Ovary (tissue), 9 donors: Measurements from ENCODE around the gene ACSF2. TPM values are rescaled to one million over a fixed set of nuclear protein-coding genes. Genes with fewer than 3 reads are reported as not detected.
"Not testable (repeated sequence)": the region's sequence is repeated elsewhere in the genome, so short reads cannot be mapped to it uniquely, and the experiment has no call there.

Experiments
- DNase-seq, 5 donors: peaks; one replicate each; pipeline ENCODE4 v3.0.0-alpha.2; 2019 to 2020
- H3K27ac ChIP-seq, 2 donors: fragments of 200-600 bp; one replicate each; pipeline versions ENCODE4 v1.5.1 to v1.8.0; 2019 to 2022
- H3K27me3 ChIP-seq: fragments of 200-600 bp; one replicate; pipeline ENCODE4 v1.8.0; 2022
- H3K36me3 ChIP-seq: fragments of 200-600 bp; sonication (generic); one replicate; pipeline ENCODE4 v1.5.1; 2019
- H3K4me1 ChIP-seq: one replicate; pipeline ENCODE4 v1.8.1; 2013; ENCODE audit warnings: mild to moderate bottlenecking, moderate library complexity; ENCODE audit not compliant: insufficient read depth
- H3K4me3 ChIP-seq: fragments of 200-600 bp; sonication (generic); one replicate; pipeline ENCODE4 v1.5.1; 2017
- H3K9me3 ChIP-seq, 2 donors: fragments of 200-600 bp in 1 of 2; sonication (generic) in 1 of 2; one replicate each; pipeline versions ENCODE4 v1.5.1 to v1.8.1; 2013 to 2019; ENCODE audit warnings: mild to moderate bottlenecking in 1 of 2, moderate library complexity in 1 of 2
- EP300 ChIP-seq: sonication (generic); formaldehyde crosslinking; IDR thresholded peaks from one replicate; pipeline ENCODE4 v1.6.1; 2017; ENCODE audit warnings: antibody characterized with exemption
- POLR2A ChIP-seq: fragments of 450-650 bp; IDR thresholded peaks from one replicate; pipeline ENCODE4 v1.6.1; 2017; ENCODE audit warnings: antibody characterized with exemption, mild to moderate bottlenecking, moderate library complexity
- WGBS, 3 donors: extraction: QIAGEN DNeasy Blood & Tissue Kit in 1 of 3; methylation state at CpG; one replicate each; pipeline versions ENCODE4 v1.1.5 to v1.1.7; 2013 to 2017; 5-methylcytosine and 5-hydroxymethylcytosine counted together
- intact Hi-C, 4 donors: fragments of 100-400 bp; cut with DNase I; formaldehyde crosslinking; loops; one replicate each; pipeline versions ENCODE4 v1.11.0 to v1.15.1; 2022 to 2023
- polyA plus RNA-seq, 2 donors: library from polyadenylated mRNA; stranded (reverse); fragments of 200-250 nt in 1 of 2; fragments of 350-450 nt in 1 of 2; fragmentation: Illumina TruSeq in 1 of 2; extraction: RNeasy Lipid Tissue Mini Kit (QIAGEN cat#74804) in 1 of 2; gene quantifications; one replicate each; pipeline ENCODE4 v1.2.3, GENCODE V29; 2013 to 2014
- total RNA-seq, 7 donors: library from RNA; depleted of rRNA in 2 of 7; stranded (reverse); fragments of >200 nt in 2 of 7; fragmentation: NEBNext Ultra II Directional in 3 of 7; extraction: Animal tissue kit (Norgen Biotek cat#: 25700) in 3 of 7; gene quantifications; one replicate each; pipeline versions ENCODE4 v1.1.0 to v1.2.4, GENCODE V29; 2016 to 2023
- TF ChIP-seq, protein P1 (sequence below), 3 donors: fragments of 450-650 bp in 2 of 3; fragments of 200-600 bp in 1 of 3; IDR thresholded peaks; one replicate each; pipeline versions ENCODE4 v1.5.1 to v1.8.0; 2016 to 2022; ENCODE audit warnings: antibody characterized with exemption in 3 of 3, mild to moderate bottlenecking in 1 of 3
- donor health status: DM: no; HTN: no; CAD: no; lungs with moderate emphysema.
- donor health status: DM: no; HTN: no; CAD: no.
- donor health status: Bipolar disorder and iron deficiency.
- donor health status: DM: yes; HTN: yes; CAD: no.
- donor health status: DM: no; HTN: no; CAD: no.
- donor health status: DM: yes; HTN: yes; CAD: no.

The ACSF2 gene
- total and polyA plus RNA-seq, 9 donors = 26.7 to 86.0 (median 49.5) TPM

DNA sequence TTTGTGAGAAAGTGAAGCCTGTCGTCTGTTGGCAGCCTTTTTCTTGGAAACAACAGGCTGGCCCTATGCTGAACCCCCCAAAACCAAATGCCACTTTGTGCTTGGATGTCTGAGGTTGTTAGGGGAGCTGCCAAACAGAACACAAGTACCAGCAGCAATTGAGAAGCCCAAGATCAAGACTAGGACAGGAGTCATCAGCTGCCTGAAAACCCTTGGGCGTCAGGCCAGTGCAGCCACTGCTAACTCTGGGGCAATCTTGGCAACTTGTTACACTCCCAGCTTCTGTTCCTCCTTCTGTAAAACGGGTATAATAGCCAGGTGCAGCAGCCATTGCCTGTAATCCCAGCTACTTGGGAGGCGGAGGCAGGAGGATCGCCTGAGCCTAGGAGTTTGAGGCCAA, 19.4 kb upstream of the ACSF2 start:
- no peak for DNase-seq
- 67 to 73% (median 70%) methylated on average over 5 of the region's 5 CpGs for WGBS, 3 donors
- intact Hi-C loops = no loop called here
- Histone ChIP-seq H3K36me3 (no peaks in the 10 kb centered on the region), H3K4me1 (no peaks in the 10 kb centered on the region), H3K4me3 (no peak overlapping the region), H3K27ac (no peak overlapping the region), H3K9me3 (no peaks in the 10 kb centered on the region), H3K27me3 (no peaks in the 10 kb centered on the region)
- TF ChIP-seq EP300 (no peak), POLR2A (no peak)
- TF ChIP-seq, protein P1, sequence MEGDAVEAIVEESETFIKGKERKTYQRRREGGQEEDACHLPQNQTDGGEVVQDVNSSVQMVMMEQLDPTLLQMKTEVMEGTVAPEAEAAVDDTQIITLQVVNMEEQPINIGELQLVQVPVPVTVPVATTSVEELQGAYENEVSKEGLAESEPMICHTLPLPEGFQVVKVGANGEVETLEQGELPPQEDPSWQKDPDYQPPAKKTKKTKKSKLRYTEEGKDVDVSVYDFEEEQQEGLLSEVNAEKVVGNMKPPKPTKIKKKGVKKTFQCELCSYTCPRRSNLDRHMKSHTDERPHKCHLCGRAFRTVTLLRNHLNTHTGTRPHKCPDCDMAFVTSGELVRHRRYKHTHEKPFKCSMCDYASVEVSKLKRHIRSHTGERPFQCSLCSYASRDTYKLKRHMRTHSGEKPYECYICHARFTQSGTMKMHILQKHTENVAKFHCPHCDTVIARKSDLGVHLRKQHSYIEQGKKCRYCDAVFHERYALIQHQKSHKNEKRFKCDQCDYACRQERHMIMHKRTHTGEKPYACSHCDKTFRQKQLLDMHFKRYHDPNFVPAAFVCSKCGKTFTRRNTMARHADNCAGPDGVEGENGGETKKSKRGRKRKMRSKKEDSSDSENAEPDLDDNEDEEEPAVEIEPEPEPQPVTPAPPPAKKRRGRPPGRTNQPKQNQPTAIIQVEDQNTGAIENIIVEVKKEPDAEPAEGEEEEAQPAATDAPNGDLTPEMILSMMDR (IDR thresholded peaks at IDR 0.05) = no peak

DNA sequence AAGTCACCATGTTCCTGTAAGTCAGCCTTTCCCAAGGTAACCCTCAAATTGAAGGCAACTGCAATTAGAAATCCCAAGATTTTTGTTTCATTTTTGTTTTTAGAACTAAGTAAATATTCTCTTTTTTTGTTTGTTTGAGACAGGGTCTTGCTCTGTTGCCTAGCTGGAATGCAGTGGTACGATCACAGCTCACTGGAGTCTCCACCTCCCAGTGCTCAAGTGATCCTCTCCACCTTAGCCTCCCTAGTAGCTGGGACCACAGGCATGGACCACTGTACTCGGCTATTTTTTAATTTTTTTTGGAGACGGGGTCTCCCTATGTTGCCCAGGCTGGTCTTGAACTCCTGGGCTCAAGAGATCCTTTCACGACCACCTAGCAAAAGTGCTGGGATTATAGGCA, 18.1 kb upstream of the ACSF2 start:
- Histone ChIP-seq H3K9me3 (no peaks in the 10 kb centered on the region), H3K27ac (no peak overlapping the region), H3K4me3 (no peak overlapping the region), H3K36me3 (no peaks in the 10 kb centered on the region), H3K27me3 (no peaks in the 10 kb centered on the region), H3K4me1 (no peaks in the 10 kb centered on the region)
- TF ChIP-seq, protein P1 (IDR thresholded peaks at IDR 0.05) = no peak
- no peak for TF ChIP-seq EP300
- TF ChIP-seq POLR2A = no peak
- intact Hi-C loops = no loop called here
- WGBS, 3 donors = 58 to 75% (median 73%) methylated on average over 4 of the region's 4 CpGs
- no peak for DNase-seq

DNA sequence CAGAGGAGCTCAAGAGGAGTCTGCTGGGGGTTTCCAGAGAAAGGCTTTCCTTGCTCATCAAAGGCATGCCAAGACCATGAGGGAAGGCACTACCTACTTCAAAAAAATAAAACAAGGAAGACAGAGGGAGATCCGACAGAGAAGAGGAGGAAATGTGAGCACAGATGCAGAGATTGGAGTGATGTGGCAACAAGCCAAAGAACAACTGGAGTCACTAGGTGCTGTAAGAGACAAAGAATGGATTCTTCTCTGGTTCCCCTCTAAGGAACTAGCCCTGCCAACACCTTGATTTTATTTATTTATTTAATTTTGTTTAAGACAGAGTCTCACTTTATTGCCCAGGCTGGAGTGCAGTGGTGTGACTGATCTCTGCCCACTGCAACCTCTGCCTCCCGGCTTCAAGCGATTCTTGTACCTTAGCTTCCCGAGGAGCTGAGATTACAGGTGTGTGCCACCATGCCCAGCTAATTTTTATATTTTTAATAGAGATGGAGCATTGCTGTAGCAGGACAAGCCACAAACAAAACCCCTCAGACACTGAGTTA, 13.8 kb upstream of the ACSF2 start:
- WGBS, 3 donors = 85 to 86% (median 86%) methylated on average over 4 of the region's 4 CpGs
- intact Hi-C loops = no loop called here
- Histone ChIP-seq H3K36me3 (no peaks in the 10 kb centered on the region), H3K27ac (no peak overlapping the region), H3K4me3 (no peak overlapping the region), H3K4me1 (no peaks in the 10 kb centered on the region), H3K9me3 (no peaks in the 10 kb centered on the region), H3K27me3 (no peaks in the 10 kb centered on the region)
- DNase-seq = no peak
- TF ChIP-seq, protein P1 (IDR thresholded peaks at IDR 0.05) = no peak
- TF ChIP-seq EP300 = no peak
- TF ChIP-seq POLR2A = no peak

DNA sequence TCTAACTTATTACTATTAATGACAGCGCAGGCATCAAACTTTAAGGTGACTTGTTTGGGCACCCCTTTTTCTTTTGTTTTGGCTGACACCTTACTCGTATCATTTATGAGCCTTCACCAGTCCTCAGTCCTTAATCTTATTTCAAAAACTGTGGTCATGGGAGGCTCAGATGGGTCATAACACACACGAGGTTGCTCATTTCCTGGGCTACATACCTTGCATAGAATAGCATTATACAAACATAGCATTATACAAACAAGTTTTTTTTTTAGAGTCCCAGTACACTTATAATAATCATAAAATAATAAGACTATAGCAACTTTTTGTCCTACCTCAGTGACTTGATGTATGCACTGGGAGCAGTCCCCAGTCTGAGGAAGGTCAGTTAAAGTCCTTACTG, 11.2 kb upstream of the ACSF2 start:
- DNase-seq = no peak
- intact Hi-C loops = no loop called here
- Histone ChIP-seq H3K9me3 (no peaks in the 10 kb centered on the region), H3K36me3 (no peaks in the 10 kb centered on the region), H3K27me3 (no peaks in the 10 kb centered on the region), H3K4me1 (no peaks in the 10 kb centered on the region), H3K4me3 (no peak overlapping the region), H3K27ac (no peak overlapping the region)
- no peak for TF ChIP-seq POLR2A
- TF ChIP-seq EP300 = no peak
- TF ChIP-seq, protein P1 (IDR thresholded peaks at IDR 0.05) = no peak
- 72 to 73% (median 73%) methylated on average over 3 of the region's 3 CpGs for WGBS, 3 donors

DNA sequence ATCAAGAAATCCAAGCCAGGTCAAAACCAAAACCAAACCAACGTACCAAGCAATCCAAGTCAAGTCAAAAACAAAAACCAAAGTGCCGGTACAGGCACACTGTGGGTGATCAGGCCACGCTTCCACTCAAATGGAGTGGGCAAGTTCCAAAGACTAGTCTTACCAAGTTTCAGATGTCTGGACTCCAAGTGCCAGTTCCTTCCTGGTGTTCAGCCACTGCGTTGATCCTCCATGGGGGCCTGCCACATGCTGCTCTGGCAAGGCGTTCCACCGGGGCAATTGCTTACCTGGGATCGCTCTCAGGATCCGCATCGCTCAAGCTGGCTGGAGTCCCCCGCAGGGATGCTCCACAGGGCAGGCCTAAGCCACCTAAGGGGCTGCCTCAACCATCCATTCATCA, 6.4 kb upstream of the ACSF2 start:
- H3K4me3 ChIP-seq, DNase-seq, H3K9me3 ChIP-seq, intact Hi-C loops, H3K36me3 ChIP-seq, H3K4me1 ChIP-seq, H3K27me3 ChIP-seq, H3K27ac ChIP-seq: not testable (repeated sequence)
- WGBS, 3 donors = 97 to 98% (median 97%) methylated on average over 10 of the region's 10 CpGs
